Midbrain (tissue), 1 donor: ENCODE data around the gene RING1.

Source experiments
- DNase-seq: peaks from one replicate; lab custom pipeline; 2025; lab: John Stamatoyannopoulos, UW

Gene RING1

GRCh38 chr6:33208091-33208967, at the start of gene RING1:
TSS of gene RING1 (plus strand) at chr6:33208500. CDS start at chr6:33208823, 323 bp downstream.
- DNase-seq = peak; percentile 90

GRCh38 chr6:33160096-33160495, 48.2 kb upstream of the RING1 start:
- no peak for DNase-seq

GRCh38 chr6:33160728-33161344, 47.5 kb upstream of the RING1 start:
- no peak for DNase-seq

- DNase-seq = peak; percentile 77
These were observed 46.7 kb upstream of the RING1 start for GRCh38 chr6:33161354-33162331.

GRCh38 chr6:33163540-33163939, 44.8 kb upstream of the RING1 start:
- DNase-seq = no peak

GRCh38 chr6:33164176-33164575, 44.1 kb upstream of the RING1 start:
- DNase-seq = no peak

GRCh38 chr6:33164665-33165373, 43.5 kb upstream of the RING1 start:
- DNase-seq = no peak

GRCh38 chr6:33165581-33166258, 42.6 kb upstream of the RING1 start:
- no peak for DNase-seq

GRCh38 chr6:33166363-33166762, 41.9 kb upstream of the RING1 start:
- no peak for DNase-seq

GRCh38 chr6:33166811-33167210, 41.5 kb upstream of the RING1 start:
- DNase-seq = no peak

- DNase-seq = no peak
These were observed 40.7 kb upstream of the RING1 start for GRCh38 chr6:33167374-33168283.

- no peak for DNase-seq
These were observed 40.1 kb upstream of the RING1 start for GRCh38 chr6:33168284-33168601.

GRCh38 chr6:33168639-33169038, 39.7 kb upstream of the RING1 start:
- DNase-seq = no peak

GRCh38 chr6:33169291-33170175, 38.8 kb upstream of the RING1 start:
- no peak for DNase-seq

- DNase-seq = no peak
These were observed 37.9 kb upstream of the RING1 start for GRCh38 chr6:33170176-33171015.

- DNase-seq = no peak
These were observed 37.1 kb upstream of the RING1 start for GRCh38 chr6:33171016-33171879.
